NOMO-1 treated with dmso at 0.1 percent for 144 hours (cell line): Measurements from ENCODE around the gene DOCK4.

Experiments
- DNase-seq: peaks from one replicate; lab custom pipeline; 2025; ENCODE audit not compliant: unreplicated experiment; lab: John Stamatoyannopoulos, UW

DOCK4 gene

DNA sequence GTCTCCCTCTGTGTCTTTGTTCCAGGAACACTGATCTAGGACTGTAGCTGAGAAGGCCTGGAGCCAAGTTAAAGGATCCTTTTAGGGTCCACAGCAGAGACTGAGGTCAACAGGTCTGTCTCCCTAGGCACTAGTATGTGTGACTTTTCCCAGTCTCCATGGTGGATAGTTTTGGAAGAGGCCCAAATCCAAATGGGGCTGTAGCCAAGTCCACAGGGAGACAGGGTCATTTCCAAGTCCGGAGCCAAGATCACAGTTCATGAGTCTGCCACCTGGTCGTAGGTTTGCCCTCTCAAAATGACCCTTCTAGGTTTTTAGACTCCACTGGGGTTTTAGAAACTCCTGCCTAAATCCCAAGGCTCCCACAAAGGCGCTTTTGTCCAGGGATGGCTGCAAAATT, 17.1 kb upstream of the DOCK4 start:
- no peak for DNase-seq

DNA sequence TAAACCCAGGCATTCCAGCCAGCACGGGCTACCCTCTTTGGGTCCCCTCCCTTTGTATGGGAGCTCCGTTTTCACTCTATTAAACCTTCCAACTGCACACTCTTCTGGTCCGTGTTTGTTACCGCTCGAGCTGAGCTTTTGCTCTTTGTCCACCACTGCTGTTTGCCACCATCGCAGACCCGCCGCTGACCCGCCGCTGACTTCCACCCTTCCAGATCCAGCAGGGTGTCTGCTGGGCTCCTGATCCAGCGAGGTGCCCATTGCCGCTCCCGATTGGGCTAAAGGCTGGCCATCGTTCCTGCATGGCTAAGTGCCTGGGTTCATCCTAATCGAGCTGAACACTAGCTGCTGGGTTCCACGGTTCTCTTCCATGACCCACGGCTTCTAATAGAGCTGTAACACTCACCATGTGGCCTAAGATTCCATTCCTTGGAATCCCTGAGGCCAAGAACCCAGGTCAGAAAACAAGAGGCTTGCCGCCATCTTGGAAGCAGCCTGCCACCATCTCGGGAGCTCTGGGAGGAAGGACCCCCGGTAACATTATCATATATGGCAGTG, 14.8 kb upstream of the DOCK4 start:
- no peak for DNase-seq

DNA sequence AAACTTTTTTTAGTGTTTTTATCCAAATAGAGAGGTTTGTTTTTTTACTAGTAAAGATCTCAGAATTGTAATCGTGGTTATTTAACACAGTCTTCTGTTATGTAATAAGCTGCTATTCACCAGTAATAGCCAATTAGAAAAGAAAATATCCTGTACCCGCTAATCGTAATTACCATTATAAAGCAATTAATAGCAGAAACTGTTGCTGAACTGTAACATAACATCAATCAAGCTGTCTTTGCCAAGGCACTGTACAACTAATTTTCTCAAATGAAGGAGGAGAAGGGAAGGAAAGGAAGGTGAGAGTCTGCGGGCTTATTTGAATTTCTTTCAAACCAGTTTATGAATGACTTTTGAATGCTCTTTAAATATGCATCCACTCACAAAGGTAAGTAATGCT, 9.6 kb upstream of the DOCK4 start:
- no peak for DNase-seq

DNA sequence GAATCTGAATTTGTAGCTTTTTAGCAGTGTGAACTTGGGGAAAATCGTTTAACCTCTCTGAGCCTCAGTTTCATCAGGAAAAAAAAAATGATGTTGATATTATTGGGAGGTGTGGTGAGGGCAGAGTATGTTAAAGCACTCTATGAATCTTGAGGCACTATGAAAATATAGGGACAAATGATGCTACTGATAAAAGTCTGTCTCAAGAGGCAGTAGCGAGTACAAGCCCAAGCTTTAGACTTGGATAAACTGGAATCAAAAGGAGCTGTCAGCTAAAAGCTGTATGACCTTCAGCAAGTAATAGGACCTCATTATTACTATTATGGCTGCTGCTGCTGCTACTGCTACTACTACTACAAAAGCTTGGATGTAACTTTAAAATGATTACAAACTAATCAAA, 8.7 kb upstream of the DOCK4 start:
- no peak for DNase-seq

DNA sequence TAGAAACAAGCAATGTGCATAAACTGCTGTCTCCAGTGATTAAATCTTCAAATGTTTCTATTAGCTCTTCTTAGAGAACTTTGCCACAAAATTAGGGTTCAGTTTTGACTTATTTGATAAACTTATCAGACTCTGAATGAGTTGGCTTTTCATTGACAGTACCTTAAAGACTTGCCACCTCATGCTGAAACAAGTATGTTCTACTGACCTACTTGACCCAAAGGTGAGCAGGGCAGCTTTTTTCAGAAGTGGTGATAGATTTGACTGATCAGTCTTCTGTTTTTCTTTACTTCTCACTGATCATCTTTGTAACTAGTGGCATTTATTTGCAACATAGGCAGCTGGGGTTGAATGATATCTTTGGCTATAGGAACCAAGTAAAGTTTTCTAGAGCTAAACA, 8.1 kb upstream of the DOCK4 start:
- DNase-seq, result no peak

DNA sequence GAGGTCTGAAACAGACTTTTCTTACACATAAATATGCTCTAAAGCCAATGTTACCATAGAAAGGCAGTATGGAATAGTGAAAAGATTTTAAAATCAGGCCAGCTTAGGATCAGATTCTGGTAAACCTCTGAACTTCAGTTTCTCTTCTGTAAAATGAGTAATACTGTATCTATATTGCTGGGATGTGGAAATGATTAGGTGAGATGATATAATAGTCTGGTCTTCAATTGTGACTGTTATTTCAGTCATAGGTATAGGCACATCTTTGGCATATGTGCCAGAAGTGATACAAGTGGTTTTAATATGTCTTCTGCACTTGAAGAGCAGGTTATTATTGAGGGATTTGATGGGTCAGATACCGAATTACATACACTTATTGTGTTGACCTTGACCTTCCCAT, 7.5 kb upstream of the DOCK4 start:
- no peak for DNase-seq

DNA sequence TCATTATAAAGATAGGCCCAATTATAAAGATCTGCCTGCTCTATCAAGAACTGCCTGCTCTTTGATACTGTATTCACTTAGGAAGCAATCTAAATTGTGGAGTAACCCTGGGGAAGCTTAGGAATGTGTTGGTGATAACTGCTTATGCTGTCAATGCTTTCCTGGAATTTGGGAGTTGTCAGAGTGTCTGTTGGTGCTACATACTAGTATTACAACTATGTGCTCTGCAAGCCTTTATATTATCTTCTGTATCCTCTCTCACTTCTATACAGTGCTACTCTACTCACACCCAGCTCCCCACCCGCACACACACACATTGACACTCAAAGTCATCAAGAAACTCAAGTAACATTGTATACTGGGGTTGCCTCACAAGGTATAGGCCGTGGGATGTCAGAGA, 6.4 kb upstream of the DOCK4 start:
- DNase-seq, result no peak

DNA sequence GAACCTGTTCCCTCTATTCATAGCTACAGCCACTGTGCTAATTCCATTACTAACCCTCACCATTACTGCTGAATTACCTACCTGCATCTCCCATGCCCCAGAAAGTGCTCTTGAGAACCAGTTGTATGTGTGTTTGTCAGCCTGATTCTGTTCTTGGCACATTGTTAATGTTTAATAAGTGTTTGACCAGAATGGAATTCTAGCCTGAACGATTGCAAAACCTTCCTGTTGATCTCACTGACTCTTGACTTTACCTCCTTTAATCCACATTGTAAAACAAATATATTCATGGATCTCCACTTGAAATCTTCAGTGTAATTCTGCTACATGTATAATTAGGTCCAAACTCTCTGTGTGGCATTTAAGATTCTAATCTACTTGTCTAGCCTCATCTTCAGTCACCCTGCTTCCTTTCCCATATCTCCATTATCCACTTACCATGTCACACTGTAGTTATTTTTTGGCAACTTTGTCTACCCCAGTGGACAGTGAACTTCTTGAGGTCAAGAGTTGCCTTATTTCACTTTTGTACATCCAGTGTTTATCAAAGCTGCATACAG, 5.2 kb upstream of the DOCK4 start:
- no peak for DNase-seq

DNA sequence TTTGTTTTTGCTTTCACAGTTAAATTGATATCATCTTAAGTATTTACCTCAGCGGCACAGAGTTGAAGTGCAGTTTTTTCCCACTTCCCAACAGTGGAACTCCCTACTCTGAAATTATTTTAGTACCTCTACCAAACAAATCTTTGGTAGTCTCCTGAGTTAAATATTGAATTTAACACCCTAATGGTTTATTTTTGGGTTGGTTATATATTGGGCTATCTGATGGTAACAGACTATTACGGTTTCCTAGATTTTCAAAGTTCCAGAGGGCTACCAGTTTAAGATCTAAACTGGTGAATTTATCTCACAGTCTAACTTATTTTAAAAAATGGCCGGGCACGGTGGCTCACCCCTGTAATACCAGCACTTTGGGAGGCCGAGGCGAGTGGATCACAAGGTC, 1.6 kb upstream of the DOCK4 start:
- DNase-seq, result no peak

DNA sequence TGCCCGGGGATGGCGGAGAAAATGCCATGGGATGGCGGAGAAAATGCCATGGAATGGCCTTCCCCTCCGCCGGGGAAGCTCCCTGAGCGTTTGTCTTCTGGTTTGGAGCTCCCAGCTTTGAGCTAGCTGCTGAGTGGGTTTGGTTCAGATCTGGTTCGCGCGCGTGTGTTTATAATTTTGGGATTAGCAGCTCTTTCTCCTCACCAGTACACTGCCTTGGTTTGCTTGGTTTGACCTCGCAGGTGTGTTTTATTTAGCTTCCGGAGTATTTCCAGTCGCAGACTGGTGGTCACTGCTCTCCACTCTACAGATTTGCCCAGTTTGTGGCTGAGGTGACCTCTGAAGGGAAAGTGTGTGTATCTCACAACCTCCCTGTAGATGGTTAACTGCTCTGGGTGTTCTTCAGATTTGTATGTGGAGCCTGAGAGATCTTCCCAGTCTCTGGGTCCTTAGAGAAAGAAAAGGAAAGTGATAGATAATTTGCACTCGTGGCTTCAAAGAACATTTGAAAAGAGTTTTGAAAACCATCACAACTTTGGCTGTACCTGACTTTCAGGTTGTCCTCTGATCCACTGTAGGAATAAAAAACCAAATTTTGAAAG, 893 bp upstream of the DOCK4 start:
- DNase-seq, result no peak

DNA sequence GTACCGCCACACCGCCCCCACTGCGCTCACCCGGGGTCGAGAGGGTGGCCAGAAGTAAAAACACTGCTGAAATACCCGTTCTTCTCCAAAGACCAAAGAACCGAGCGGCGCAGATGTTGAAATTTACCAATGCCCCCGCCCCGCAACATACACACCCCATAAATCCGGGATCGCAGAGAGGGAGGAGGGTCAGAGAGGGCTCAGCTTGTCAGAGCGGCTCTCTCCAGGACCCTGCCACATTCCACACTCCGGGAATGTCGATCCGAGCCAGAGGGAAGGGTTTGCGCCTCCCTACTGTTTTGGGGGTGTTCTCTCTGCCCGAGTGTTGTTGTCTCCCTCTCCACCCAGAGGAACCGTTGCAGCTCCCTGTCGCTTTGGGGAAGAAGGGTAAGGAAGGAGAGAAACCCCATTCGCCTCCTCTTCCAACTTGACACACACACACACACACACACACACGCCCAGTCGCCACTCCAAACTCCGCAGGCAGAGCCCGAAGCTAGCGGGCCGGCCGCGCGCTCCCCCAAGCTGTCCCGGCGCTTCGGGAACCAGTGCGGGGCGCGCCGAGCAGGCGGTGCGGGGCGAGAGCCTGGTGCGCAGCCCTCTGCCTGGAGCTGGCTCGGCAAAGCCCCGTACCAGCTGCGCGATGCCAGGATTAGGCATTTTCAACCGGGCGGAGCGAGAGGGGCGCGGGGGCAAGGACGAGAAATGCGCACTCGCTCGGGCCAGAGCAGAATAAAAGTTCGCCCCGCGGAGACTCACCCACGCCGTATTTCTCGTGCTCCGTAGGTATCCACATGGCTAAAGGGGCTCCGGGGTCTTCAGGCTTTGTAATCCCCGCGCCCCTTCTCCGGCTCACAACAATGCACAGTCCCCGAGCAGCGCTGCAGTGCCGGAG, 609 bp downstream of the DOCK4 start:
- no peak for DNase-seq

DNA sequence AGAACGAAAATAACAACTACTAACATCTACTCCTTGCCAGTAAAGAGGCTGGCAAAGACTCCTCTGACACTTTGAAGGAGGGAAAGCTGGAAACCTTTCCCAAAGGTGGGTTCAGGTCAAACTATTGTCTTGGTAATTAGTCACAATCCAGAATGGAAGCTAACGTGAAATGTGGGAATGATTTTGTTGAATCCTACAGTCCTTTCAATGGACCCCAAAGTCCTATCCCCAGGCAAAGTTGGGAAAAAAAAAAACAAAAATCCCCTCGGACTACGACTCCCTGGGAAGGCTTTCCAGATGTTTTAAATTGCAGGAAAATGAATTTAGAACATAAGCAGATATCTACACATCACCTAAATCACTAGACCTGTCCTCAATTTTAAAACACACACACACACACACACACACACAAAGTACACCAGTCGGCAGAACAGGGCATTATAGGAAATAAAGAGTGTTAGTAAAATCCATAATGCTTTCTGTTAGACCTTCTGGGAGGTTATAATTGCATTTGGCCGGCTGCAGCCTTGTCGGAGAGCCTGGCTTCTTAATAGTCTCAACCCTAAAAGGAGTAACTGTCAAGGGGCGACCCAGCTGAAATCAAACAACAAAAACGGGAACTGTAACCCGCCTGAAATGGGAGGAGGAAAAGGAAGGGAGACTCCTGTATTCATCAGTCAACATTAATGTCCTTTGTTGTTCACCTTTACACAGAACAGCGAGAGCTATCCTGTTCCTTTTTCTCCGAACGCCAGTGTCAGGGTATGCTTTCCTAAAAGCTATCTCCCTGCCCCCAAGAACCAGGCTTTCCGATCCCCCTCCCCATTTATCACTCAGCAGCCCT, 1.5 kb downstream of the DOCK4 start:
- DNase-seq, result no peak

DNA sequence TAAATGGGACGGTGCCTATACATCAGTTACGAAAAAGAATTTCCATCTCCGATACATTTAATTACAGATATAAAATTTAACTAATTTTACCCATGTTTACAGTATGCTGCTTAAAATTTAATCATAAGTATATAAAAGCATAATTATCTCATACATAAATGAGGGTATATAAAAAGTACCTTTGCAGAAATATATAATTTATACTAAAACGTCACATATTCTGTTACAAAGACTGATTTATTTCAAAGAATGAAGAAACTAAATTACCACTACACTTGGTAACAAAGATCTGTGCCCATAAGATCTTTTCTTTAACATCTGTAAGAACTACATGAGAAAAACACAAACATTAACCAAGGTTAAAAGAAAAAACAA, 2.8 kb downstream of the DOCK4 start:
- DNase-seq, result no peak

DNA sequence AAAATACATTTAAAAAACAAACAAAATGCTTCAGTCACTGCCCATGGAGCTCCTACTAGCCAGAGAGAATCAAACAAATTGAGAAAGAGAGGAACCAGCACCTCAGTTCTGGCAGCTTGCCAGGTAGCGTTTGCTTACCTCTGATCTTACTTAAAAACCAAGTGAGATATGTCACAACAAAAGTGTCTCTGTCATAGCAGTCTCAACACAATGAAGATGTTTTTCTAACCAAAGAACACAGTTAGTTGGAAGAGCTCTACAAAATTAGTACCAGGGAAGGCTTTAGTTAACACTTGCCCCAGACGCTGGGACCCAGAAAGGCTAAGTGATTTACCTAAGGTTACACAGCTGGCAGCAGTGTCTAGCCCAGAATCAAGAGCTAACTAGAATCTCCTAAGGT, 3.4 kb downstream of the DOCK4 start:
- DNase-seq, result no peak

DNA sequence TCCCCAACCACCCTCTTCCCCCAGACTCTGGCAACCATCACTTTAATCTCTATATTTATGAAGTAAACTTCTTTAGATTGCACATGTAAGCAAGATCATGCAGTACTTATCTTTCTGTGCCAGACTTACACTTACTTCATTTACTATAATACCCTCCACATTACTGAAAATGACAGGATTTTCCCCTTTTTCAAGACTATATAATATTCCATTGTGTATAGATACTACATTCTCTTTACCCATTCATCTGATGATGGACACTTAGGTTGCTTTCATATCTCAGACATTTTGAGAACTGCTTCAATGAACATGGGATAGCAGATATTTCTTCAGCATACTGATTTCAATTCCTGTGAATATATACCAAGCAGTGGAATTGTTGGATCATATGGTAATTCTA, 4.4 kb downstream of the DOCK4 start:
- DNase-seq, result no peak

DNA sequence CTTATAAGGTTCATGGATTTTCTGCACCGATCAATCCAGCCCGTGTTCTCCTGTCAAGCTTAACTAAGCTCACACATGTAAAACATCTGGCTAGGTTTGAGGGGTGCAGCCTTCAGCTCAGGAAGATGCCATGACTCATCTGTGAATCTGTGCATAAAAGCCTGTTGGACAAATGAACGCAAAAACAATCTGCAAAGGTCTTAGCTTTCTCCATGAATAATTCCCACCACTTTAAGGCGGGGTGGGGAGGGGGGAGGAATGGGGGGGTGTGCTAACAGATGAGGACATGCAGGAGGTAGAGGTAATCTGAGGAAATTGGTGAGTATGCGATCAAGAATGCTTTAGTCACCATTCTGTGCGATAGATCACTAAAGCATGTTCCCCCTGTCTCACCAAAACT, 4.8 kb downstream of the DOCK4 start:
- DNase-seq, result no peak

DNA sequence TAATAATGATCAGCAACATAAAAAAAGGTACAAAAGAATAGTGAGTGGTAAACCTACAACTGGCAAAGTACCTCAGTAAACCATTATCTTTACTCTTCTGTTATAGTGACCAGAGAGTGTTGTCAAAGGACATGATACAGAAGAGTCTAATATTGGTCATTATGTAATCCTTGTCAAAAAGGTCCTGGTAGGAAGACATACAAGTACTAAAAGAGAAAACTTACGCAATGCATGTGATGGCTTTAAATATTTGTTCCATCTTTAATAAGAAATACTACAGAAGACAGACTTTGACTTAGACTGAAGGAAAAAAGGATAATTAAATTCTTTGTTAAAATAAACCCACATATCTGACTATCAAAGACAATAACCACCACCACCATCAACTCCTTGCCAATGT, 6.5 kb downstream of the DOCK4 start:
- DNase-seq, result no peak

DNA sequence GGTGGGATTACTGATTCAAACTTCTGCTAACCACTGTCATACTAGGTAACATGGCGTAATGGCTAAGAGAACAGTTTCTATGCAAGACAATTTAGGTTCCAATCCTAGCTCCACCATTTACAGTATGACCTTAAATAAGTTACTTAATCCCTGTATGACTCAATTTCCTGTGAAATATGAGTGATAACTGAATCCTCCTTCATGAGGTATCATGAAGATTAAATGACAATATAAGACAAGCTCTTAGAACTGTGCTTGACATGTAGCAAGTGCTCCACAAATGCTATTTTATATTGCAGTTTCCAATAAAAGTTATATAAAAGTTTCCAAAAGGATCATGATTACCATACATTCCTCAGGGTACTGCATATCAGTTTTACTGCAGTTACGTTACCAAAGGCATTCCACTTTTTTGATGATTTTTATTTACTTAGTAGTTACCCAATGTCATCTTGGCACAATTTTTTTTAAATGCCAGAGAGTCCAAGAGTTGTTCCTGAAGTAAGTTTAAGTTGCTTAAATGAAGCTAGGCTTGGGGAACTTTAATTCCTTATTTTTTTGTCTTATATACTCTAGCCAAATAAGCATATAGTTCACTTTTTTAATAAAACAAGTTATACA, 7.1 kb downstream of the DOCK4 start:
- no peak for DNase-seq

DNA sequence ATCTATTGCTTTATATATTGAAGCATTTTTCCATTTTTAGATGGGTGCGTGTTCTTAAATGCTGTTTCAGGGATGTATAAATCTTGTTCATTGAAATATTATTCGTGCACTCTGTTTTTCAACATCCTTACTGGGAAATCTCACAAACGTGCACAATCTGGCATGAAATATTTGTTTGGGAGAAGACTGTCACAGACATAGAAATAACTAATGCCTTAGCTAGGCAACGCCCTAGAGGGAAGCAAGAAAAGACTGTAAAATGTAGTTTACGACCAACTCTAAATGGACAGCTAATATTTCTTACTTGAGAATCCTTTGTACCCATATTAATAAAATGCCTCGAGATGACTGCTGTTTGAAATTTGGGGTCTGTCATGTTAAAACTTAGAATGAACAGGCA, 8.9 kb downstream of the DOCK4 start:
- DNase-seq, result no peak

DNA sequence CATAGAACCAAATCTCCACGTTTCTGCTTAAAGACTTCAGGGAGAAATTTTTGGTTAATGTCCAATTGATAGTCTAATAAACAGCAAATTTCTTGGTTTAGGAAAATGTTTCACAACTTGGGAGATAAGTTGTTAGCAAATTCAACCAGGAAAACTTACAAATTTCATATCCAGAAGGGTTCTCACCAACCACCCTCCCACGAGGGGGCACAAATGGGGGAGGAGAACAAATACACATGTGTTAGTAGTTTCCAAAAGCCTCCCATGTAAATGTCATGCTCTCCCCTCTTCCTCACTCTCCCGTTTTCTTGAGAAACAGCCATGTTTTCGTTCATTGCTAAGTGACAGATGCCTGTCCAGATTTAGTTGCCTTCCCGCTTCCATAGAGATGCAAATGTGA, 10.5 kb downstream of the DOCK4 start:
- DNase-seq, result no peak

DNA sequence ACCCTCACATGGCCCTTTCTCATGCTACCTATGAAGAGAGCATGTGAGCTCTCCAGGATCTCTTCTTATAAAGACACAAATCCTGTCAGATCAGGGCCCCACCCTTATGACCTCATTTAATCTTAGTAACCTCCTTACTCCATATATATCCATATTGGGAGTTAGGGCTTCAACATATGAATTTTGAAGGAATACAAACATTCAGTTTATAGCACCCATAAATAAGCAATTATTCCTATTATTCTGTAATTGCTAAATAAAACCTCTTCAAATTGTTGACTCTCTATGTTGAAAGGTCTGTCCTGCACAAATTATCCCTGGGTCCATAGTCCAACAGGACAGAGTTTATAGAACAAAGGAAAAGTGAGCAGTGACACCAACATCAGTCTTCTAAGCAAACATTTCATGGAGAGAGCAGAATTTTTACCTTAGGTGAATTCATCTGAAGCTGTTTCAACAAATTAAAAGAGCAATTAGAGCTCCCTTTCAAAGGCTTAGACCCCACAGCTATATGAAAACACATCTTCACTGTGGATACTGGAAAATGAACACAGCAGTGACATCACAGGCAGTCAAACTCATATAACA, 12.2 kb downstream of the DOCK4 start:
- no peak for DNase-seq
